Natural killer cell (primary cell): ENCODE results near the gene KIAA0513. TPM values are rescaled to one million over a fixed set of nuclear protein-coding genes. Genes with fewer than 3 reads are reported as not detected.

Experiments used
- ATAC-seq, 3 donors: fragments of 150-1000 bp in 2 of 3; fragments of 200-7000 bp in 1 of 3; cut with Tn5 transposase; 1 replicate in 1 of 3; 2 replicates in 2 of 3; pipeline ENCODE4 v1.10.0; 2021; ENCODE audit warnings: mild to moderate bottlenecking in 2 of 3, moderate library complexity in 2 of 3
- DNase-seq, 2 donors: peaks; one replicate each; pipeline versions ENCODE4 v3.0.0 to v3.0.0-alpha.2; 2013 to 2021; ENCODE audit warnings: mixed read lengths in 1 of 2
- H3K27ac ChIP-seq: one replicate; pipeline ENCODE4 v1.5.1; 2013; ENCODE audit warnings: mild to moderate bottlenecking, low read length
- H3K27me3 ChIP-seq: one replicate; pipeline ENCODE4 v1.6.1; 2013; ENCODE audit warnings: low read length; ENCODE audit not compliant: control insufficient read depth, insufficient read depth
- H3K36me3 ChIP-seq: one replicate; pipeline ENCODE4 v1.6.1; 2013; ENCODE audit warnings: low read length; ENCODE audit not compliant: control insufficient read depth, insufficient read depth
- H3K4me1 ChIP-seq: one replicate; pipeline ENCODE4 v1.6.1; 2013; ENCODE audit warnings: low read length; ENCODE audit not compliant: control insufficient read depth, insufficient read depth
- H3K4me3 ChIP-seq: one replicate; pipeline ENCODE4 v1.5.1; 2013; ENCODE audit warnings: low read length
- H3K9me3 ChIP-seq: one replicate; pipeline ENCODE4 v1.6.1; 2013; ENCODE audit warnings: low read length; ENCODE audit not compliant: control insufficient read depth, insufficient read depth
- H3K27ac Mint-ChIP-seq, 2 donors: one replicate each; pipeline ENCODE4 v1.8.0; 2022; ENCODE audit warnings: mild to moderate bottlenecking in 2 of 2, mixed read lengths in 2 of 2, moderate library complexity in 1 of 2
- H3K27me3 Mint-ChIP-seq, 2 donors: one replicate each; pipeline ENCODE4 v1.8.0; 2022; ENCODE audit warnings: low read depth in 2 of 2, mixed read lengths in 2 of 2
- H3K36me3 Mint-ChIP-seq: one replicate; pipeline ENCODE4 v1.8.0; 2022; ENCODE audit warnings: mixed read lengths
- H3K4me1 Mint-ChIP-seq, 2 donors: one replicate each; pipeline ENCODE4 v1.8.0; 2022; ENCODE audit warnings: mixed read lengths in 2 of 2
- H3K4me3 Mint-ChIP-seq: one replicate; pipeline ENCODE4 v1.8.0; 2022; ENCODE audit warnings: mild to moderate bottlenecking, moderate library complexity, mixed read lengths
- H3K9me3 Mint-ChIP-seq, 2 donors: one replicate each; pipeline ENCODE4 v1.8.0; 2022; ENCODE audit warnings: mixed read lengths in 2 of 2
- CTCF ChIP-seq: fragments of 200-600 bp; IDR thresholded peaks from one replicate; pipeline ENCODE4 v1.8.0; 2022; ENCODE audit warnings: antibody characterized with exemption
- WGBS: methylation state at CpG from one replicate; pipeline ENCODE4 v1.1.7; 2013; ENCODE audit warnings: missing lambda C conversion rate; ENCODE audit not compliant: insufficient coverage; 5-methylcytosine and 5-hydroxymethylcytosine counted together
- intact Hi-C: fragments of 100-400 bp; cut with micrococcal nuclease; formaldehyde crosslinking; loops from one replicate; pipeline ENCODE4 v1.14.2; 2022
- total RNA-seq, 4 donors: library from RNA; stranded (reverse); fragments of 120-200 nt in 1 of 4; gene quantifications; one replicate each; pipeline versions ENCODE4 v1.2.3 to v1.2.4, GENCODE V29; 2013 to 2022

KIAA0513 gene
- total RNA-seq, 3 donors from 2014 or later (not counting 1 experiment from before 2014, with no cell fraction given), result 7.9 to 17.7 (median 12.1) TPM

- ATAC-seq, result no peak
- DNase-seq, result no peak
- Mint-ChIP-seq H3K4me3 (no peak overlapping the region), H3K36me3 (no peaks in the 10 kb centered on the region), H3K27ac (no peak overlapping the region), H3K4me1 (peaks cover 1 to 6% of the 10 kb centered on the region in 2 donors), H3K27me3 (no peaks in the 10 kb centered on the region), H3K9me3 (no peaks in the 10 kb centered on the region)
- intact Hi-C loops, result no loop called here
- Histone ChIP-seq H3K27ac (no peak overlapping the region), H3K4me3 (no peak overlapping the region), H3K9me3 (no peaks in the 10 kb centered on the region), H3K36me3 (peaks cover 2% of the 10 kb centered on the region), H3K27me3 (no peaks in the 10 kb centered on the region), H3K4me1 (peaks cover 16% of the 10 kb centered on the region)
- TF ChIP-seq CTCF, result no peak
- WGBS, result 86% methylated on average over 13 of the region's 13 CpGs
Observed at GRCh38 chr16:85093705-85094104, 66.1 kb downstream of the KIAA0513 start.

GRCh38 chr16:85094176-85094805, 66.7 kb downstream of the KIAA0513 start:
- Mint-ChIP-seq H3K36me3 (no peaks in the 10 kb centered on the region), H3K27ac (no peak overlapping the region), H3K27me3 (no peaks in the 10 kb centered on the region), H3K4me3 (no peak overlapping the region), H3K4me1 (peaks cover 7 to 12% of the 10 kb centered on the region in 2 donors), H3K9me3 (no peaks in the 10 kb centered on the region)
- WGBS, result 89% methylated on average over 7 of the region's 12 CpGs
- no peak for ATAC-seq
- Histone ChIP-seq H3K27ac (no peak overlapping the region), H3K4me1 (peaks cover 20% of the 10 kb centered on the region), H3K9me3 (no peaks in the 10 kb centered on the region), H3K36me3 (peaks cover 2% of the 10 kb centered on the region), H3K4me3 (no peak overlapping the region), H3K27me3 (no peaks in the 10 kb centered on the region)
- no peak for DNase-seq
- TF ChIP-seq CTCF, result no peak
- intact Hi-C loops, result no loop called here

GRCh38 chr16:85094812-85095211, 67.2 kb downstream of the KIAA0513 start:
- H3K36me3 Mint-ChIP-seq, result no peaks in the 10 kb centered on the region

More at GRCh38 chr16:85094812-85095211, 67.2 kb downstream of the KIAA0513 start:
- Histone ChIP-seq H3K9me3 (no peaks in the 10 kb centered on the region), H3K27ac (no peak overlapping the region), H3K27me3 (no peaks in the 10 kb centered on the region), H3K36me3 (no peaks in the 10 kb centered on the region), H3K4me1 (peaks cover 25% of the 10 kb centered on the region), H3K4me3 (no peak overlapping the region)
- TF ChIP-seq CTCF, result no peak
- H3K9me3 Mint-ChIP-seq, result no peaks in the 10 kb centered on the region
- 85% methylated on average over 12 of the region's 12 CpGs for WGBS
- no peaks in the 10 kb centered on the region for H3K27me3 Mint-ChIP-seq
- no peak overlapping the region for H3K4me3 Mint-ChIP-seq
- H3K4me1 Mint-ChIP-seq, result peaks cover 9 to 15% of the 10 kb centered on the region in 2 donors
- intact Hi-C loops, result no loop called here
- ATAC-seq (no peak), DNase-seq (no peak)
- H3K27ac Mint-ChIP-seq, result no peak overlapping the region
